ENCODE measurements around the gene THAP4. TPM values are rescaled to one million over a fixed set of nuclear protein-coding genes. Genes with fewer than 3 reads are reported as not detected.

The THAP4 gene
- total and polyA plus RNA-seq, 2 of the 13 experiments (the other 11 are each of a cell fraction or from before 2014, with no cell fraction given) = 59.7 to 75.7 TPM

DNA sequence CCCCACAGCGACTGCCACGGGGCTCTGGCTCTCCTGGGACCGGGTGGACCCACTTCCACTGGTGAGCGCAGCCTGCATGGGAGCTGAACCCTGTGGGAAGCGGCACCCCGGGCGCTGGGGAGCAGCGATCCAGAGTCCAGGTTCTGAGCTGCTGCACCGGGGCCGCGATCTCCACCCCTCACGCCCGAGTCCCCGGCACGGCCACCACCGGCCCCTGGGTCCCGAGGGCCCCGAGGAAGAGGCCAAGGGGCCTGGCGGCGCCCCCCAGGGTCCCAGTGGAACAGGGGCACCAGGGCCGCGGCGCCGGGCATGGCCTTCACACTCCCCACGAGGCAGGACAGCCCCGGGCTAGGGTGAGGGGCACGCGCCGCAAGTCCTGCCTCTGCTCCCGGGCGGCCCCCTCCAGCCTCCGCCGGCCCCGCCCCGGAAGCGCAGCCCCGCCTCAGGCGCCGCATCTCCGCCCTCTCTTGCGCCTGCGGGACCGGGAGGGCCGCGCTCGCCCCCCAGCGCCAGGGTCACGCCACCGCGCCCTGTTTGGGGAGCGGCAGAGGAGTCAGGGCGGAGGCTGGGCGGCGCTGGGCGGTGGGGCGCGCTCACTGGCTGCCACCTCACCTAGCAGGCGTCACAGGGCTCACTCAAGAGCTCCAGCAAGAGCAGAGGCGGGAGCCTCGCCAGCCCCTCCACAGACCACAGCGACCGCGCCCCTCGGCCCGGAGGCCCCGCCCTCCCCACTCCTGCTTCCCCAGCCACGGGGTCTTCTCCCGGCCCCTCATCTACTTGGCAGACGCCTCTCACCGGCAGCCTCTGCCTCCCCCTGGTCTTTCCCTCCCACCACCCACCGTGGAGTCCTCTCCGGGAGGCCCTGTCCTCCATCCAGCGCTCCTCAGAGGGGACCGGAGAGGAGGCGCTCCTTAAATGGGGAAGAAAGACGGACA is 26.8 kb downstream of the THAP4 start (continued):
- TF ChIP-seq, protein P1, sequence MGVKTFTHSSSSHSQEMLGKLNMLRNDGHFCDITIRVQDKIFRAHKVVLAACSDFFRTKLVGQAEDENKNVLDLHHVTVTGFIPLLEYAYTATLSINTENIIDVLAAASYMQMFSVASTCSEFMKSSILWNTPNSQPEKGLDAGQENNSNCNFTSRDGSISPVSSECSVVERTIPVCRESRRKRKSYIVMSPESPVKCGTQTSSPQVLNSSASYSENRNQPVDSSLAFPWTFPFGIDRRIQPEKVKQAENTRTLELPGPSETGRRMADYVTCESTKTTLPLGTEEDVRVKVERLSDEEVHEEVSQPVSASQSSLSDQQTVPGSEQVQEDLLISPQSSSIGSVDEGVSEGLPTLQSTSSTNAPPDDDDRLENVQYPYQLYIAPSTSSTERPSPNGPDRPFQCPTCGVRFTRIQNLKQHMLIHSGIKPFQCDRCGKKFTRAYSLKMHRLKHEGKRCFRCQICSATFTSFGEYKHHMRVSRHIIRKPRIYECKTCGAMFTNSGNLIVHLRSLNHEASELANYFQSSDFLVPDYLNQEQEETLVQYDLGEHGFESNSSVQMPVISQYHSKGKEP (CRISPR knock-in tag; IDR thresholded peaks at IDR 0.05) = peak; percentile 10; the same call in 1 of the 2 replicates
- TF ChIP-seq GTF3A (CRISPR knock-in tag; conservative IDR thresholded peaks at IDR 0.05) (no peak), ZNF782 (CRISPR knock-in tag; IDR thresholded peaks at IDR 0.05; ENCODE audit: borderline replicate concordance) (no peak), EEA1 (CRISPR knock-in tag; IDR thresholded peaks at IDR 0.05; ENCODE audit: borderline replicate concordance) (peak; percentile 93; the same call in 1 of the 2 replicates), ZNF614 (CRISPR knock-in tag; IDR thresholded peaks at IDR 0.05; ENCODE audit: borderline replicate concordance) (peak; percentile 66; the same call in 1 of the 2 replicates), PCBP2 (optimal IDR thresholded peaks at IDR 0.05; ENCODE audit: low read depth, low read length, poor library complexity, severe bottlenecking) (no peak), ZSCAN25 (CRISPR knock-in tag; IDR thresholded peaks at IDR 0.05) (peak; percentile 78; the same call in 1 of the 2 replicates), YEATS4 (CRISPR knock-in tag; IDR thresholded peaks at IDR 0.05; ENCODE audit: borderline replicate concordance) (peak; percentile 83), AGO1 (IDR thresholded peaks at IDR 0.05; ENCODE audit: low read depth, low read length, poor library complexity, severe bottlenecking) (peak; percentile 40), SOX5 (CRISPR knock-in tag; IDR thresholded peaks at IDR 0.05; ENCODE audit: borderline replicate concordance) (peak; percentile 65; the same call in 1 of the 2 replicates), SRSF4 (IDR thresholded peaks at IDR 0.05; ENCODE audit: low read depth, low read length, poor library complexity, severe bottlenecking) (no peak), ZNF546 (CRISPR knock-in tag; conservative IDR thresholded peaks at IDR 0.05) (no peak; the same call in 1 of the 2 replicates), JDP2 (CRISPR knock-in tag; IDR thresholded peaks at IDR 0.05; ENCODE audit: borderline replicate concordance) (no peak), RFXANK (CRISPR knock-in tag; IDR thresholded peaks at IDR 0.05) (0 out of 2 replicates have a peak, but pooled peaks have one; percentile 68), KLF15 (CRISPR knock-in tag; IDR thresholded peaks at IDR 0.05; ENCODE audit: borderline replicate concordance) (peak; percentile 31; the same call in 1 of the 2 replicates), RARA (CRISPR knock-in tag; IDR thresholded peaks at IDR 0.05) (peak; percentile 56), TOPORS (CRISPR knock-in tag; IDR thresholded peaks at IDR 0.05) (peak; percentile 97), NR2F6 (IDR thresholded peaks at IDR 0.05) (no peak), NR2F6 (CRISPR knock-in tag; IDR thresholded peaks at IDR 0.05) (peak; percentile 54; the same call in 1 of the 2 replicates), KDM2A (CRISPR knock-in tag; IDR thresholded peaks at IDR 0.05; ENCODE audit: borderline replicate concordance, low read depth) (peak; percentile 92), HOXA3 (CRISPR knock-in tag; IDR thresholded peaks at IDR 0.05) (peak; percentile 91)
- TF ChIP-seq, protein P2, sequence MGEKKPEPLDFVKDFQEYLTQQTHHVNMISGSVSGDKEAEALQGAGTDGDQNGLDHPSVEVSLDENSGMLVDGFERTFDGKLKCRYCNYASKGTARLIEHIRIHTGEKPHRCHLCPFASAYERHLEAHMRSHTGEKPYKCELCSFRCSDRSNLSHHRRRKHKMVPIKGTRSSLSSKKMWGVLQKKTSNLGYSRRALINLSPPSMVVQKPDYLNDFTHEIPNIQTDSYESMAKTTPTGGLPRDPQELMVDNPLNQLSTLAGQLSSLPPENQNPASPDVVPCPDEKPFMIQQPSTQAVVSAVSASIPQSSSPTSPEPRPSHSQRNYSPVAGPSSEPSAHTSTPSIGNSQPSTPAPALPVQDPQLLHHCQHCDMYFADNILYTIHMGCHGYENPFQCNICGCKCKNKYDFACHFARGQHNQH (CRISPR knock-in tag; IDR thresholded peaks at IDR 0.05) = peak; percentile 47; the same call in 1 of the 2 replicates
- TF ChIP-seq, protein P3, sequence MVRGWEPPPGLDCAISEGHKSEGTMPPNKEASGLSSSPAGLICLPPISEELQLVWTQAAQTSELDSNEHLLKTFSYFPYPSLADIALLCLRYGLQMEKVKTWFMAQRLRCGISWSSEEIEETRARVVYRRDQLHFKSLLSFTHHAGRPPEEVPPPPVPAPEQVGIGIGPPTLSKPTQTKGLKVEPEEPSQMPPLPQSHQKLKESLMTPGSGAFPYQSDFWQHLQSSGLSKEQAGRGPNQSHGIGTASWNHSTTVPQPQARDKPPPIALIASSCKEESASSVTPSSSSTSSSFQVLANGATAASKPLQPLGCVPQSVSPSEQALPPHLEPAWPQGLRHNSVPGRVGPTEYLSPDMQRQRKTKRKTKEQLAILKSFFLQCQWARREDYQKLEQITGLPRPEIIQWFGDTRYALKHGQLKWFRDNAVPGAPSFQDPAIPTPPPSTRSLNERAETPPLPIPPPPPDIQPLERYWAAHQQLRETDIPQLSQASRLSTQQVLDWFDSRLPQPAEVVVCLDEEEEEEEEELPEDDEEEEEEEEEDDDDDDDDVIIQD (CRISPR knock-in tag; IDR thresholded peaks at IDR 0.05; ENCODE audit: low read depth) = peak; percentile 40; the same call in 1 of the 2 replicates
- TF ChIP-seq, protein P4, sequence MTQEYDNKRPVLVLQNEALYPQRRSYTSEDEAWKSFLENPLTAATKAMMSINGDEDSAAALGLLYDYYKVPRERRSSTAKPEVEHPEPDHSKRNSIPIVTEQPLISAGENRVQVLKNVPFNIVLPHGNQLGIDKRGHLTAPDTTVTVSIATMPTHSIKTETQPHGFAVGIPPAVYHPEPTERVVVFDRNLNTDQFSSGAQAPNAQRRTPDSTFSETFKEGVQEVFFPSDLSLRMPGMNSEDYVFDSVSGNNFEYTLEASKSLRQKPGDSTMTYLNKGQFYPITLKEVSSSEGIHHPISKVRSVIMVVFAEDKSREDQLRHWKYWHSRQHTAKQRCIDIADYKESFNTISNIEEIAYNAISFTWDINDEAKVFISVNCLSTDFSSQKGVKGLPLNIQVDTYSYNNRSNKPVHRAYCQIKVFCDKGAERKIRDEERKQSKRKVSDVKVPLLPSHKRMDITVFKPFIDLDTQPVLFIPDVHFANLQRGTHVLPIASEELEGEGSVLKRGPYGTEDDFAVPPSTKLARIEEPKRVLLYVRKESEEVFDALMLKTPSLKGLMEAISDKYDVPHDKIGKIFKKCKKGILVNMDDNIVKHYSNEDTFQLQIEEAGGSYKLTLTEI (CRISPR knock-in tag; conservative IDR thresholded peaks at IDR 0.05) = no peak
